HG03469 (cell line): ENCODE measurements around the gene HOXA10.

ENCODE experiments used
- ATAC-seq: cut with Tn5 transposase; IDR thresholded peaks from one replicate; pipeline ENCODE4 v1.9.1; 2021; ENCODE audit warnings: mild to moderate bottlenecking, moderate library complexity, moderate number of reproducible peaks; ENCODE audit not compliant: unreplicated experiment

The HOXA10 gene

GRCh38 chr7:27132978-27133377, 41.1 kb downstream of the HOXA10 start:
- ATAC-seq, result no peak

GRCh38 chr7:27132214-27132613, 41.9 kb downstream of the HOXA10 start:
- ATAC-seq, result no peak

- ATAC-seq, result no peak
Observed at GRCh38 chr7:27131390-27131819, 42.7 kb downstream of the HOXA10 start.

- ATAC-seq, result no peak
Observed at GRCh38 chr7:27130540-27131389, 43.4 kb downstream of the HOXA10 start, which contains the start of gene HOXA4. TSS of gene HOXA4 (minus strand) at chr7:27130757. CDS start at chr7:27130733, 24 bp downstream.

- no peak for ATAC-seq
Observed at GRCh38 chr7:27129729-27130539, 44.2 kb downstream of the HOXA10 start.

GRCh38 chr7:27128776-27129728, 45.1 kb downstream of the HOXA10 start:
- no peak for ATAC-seq

- no peak for ATAC-seq
Observed at GRCh38 chr7:27128034-27128433, 46.1 kb downstream of the HOXA10 start.

GRCh38 chr7:27126596-27127327, 47.4 kb downstream of the HOXA10 start:
- no peak for ATAC-seq

- no peak for ATAC-seq
Observed at GRCh38 chr7:27125986-27126394, 48.1 kb downstream of the HOXA10 start.

GRCh38 chr7:27124902-27125689, 49.0 kb downstream of the HOXA10 start:
- no peak for ATAC-seq

- ATAC-seq, result no peak
Observed at GRCh38 chr7:27124096-27124901, 49.8 kb downstream of the HOXA10 start.

GRCh38 chr7:27123477-27124053, 50.6 kb downstream of the HOXA10 start:
- no peak for ATAC-seq

- ATAC-seq, result no peak
Observed at GRCh38 chr7:27123007-27123476, 51.1 kb downstream of the HOXA10 start.

GRCh38 chr7:27122077-27122910, 51.8 kb downstream of the HOXA10 start:
- ATAC-seq, result no peak

GRCh38 chr7:27121684-27122076, 52.4 kb downstream of the HOXA10 start:
- no peak for ATAC-seq
